ENCODE data around the gene VCX. TPM values are rescaled to one million over a fixed set of nuclear protein-coding genes. Genes with fewer than 3 reads are reported as not detected.

Gene VCX
- total RNA-seq, 2 experiments from 2014 or later, result not detected

Other genes with a start within 250 kb of the VCX start
- 10 to 100 TPM; 12.3 to 13.4 TPM for gene PNPLA4, start 84.2 kb downstream of the VCX start, total RNA-seq